Epidermal melanocyte (primary cell): ENCODE results near the gene KRT2.

ENCODE experiments used
- DNase-seq: peaks from one replicate; pipeline ENCODE4 v3.0.0; 2011; ENCODE audit warnings: low spot score; ENCODE audit not compliant: insufficient read length

Gene KRT2

GRCh38 chr12:52651726-52652261 lies at the start of gene KRT2:
KRT2 (minus strand) TSS chr12:52652211; CDS start chr12:52652142, 69 bp downstream.
- no peak for DNase-seq

- no peak for DNase-seq
These were observed 49.3 kb upstream of the KRT2 start for GRCh38 chr12:52701281-52701680.

GRCh38 chr12:52699960-52700359 lies 47.9 kb upstream of the KRT2 start:
- no peak for DNase-seq

- no peak for DNase-seq
These were observed 47.4 kb upstream of the KRT2 start for GRCh38 chr12:52699373-52699772.

- no peak for DNase-seq
These were observed 46.8 kb upstream of the KRT2 start for GRCh38 chr12:52698651-52699340.

- no peak for DNase-seq
These were observed 45.1 kb upstream of the KRT2 start for GRCh38 chr12:52697058-52697582.

- DNase-seq = no peak
These were observed 44.6 kb upstream of the KRT2 start for GRCh38 chr12:52696588-52696987.

GRCh38 chr12:52695039-52695438 lies 43.0 kb upstream of the KRT2 start:
- DNase-seq = no peak

- no peak for DNase-seq
These were observed 42.1 kb upstream of the KRT2 start for GRCh38 chr12:52694151-52694550.

GRCh38 chr12:52693261-52693660 lies 41.2 kb upstream of the KRT2 start:
- DNase-seq = no peak

GRCh38 chr12:52692254-52692653 lies 40.2 kb upstream of the KRT2 start:
- DNase-seq = no peak

- DNase-seq = no peak
These were observed 39.8 kb upstream of the KRT2 start for GRCh38 chr12:52691841-52692150.

- DNase-seq = no peak
These were observed 39.2 kb upstream of the KRT2 start for GRCh38 chr12:52691076-52691840.

GRCh38 chr12:52690351-52691075 lies 38.5 kb upstream of the KRT2 start:
- no peak for DNase-seq

- no peak for DNase-seq
These were observed 37.9 kb upstream of the KRT2 start for GRCh38 chr12:52689936-52690335.

- DNase-seq = no peak
These were observed 37.2 kb upstream of the KRT2 start for GRCh38 chr12:52689239-52689638.

- DNase-seq = no peak
These were observed 36.5 kb upstream of the KRT2 start for GRCh38 chr12:52688481-52688880.

GRCh38 chr12:52687497-52688385 lies 35.7 kb upstream of the KRT2 start:
- no peak for DNase-seq

GRCh38 chr12:52686756-52687487 lies 34.9 kb upstream of the KRT2 start:
- DNase-seq = no peak

GRCh38 chr12:52686063-52686462 lies 34.1 kb upstream of the KRT2 start:
- DNase-seq = no peak
